Right cardiac atrium (tissue), 5 donors: ENCODE data around the gene CD3G. TPM values are rescaled to one million over a fixed set of nuclear protein-coding genes. Genes with fewer than 3 reads are reported as not detected.

ENCODE experiments used
- polyA plus RNA-seq: library from polyadenylated mRNA; stranded (reverse); fragments of 200-250 nt; gene quantifications from one replicate; pipeline ENCODE4 v1.2.3, GENCODE V29; 2013
- total RNA-seq, 4 donors: library from RNA; stranded (reverse); fragmentation: NEBNext Ultra II Directional; extraction: Animal tissue kit (Norgen Biotek cat#: 25700); gene quantifications; one replicate each; pipeline ENCODE4 v1.2.1, GENCODE V29; 2021
- donor health status: healthy with polysubstance abuse.
- donor health status: DM: no; HTN: yes; CAD: no.
- donor health status: DM: no; HTN: no; CAD: no.
- donor health status: DM: no; HTN: yes; CAD: no; lungs with severe emphysema.
- donor health status: DM: yes; HTN: yes; CAD: no.

CD3G gene
- total and polyA plus RNA-seq, 5 donors: 0.02 to 1.2 (median 0.33) TPM

Other genes with a start within 250 kb of the CD3G start
- 1 to 10 TPM; 2.6 to 7.3 (median 6.0) TPM for gene SCN4B, start 191.5 kb upstream of the CD3G start, total RNA-seq
- 9.0 TPM for gene SCN4B, start 191.5 kb upstream of the CD3G start, polyA plus RNA-seq
- gene SCN2B, start 167.7 kb upstream of the CD3G start, total RNA-seq: 10 to 100 TPM in 1 of 4 donors, 1 to 10 TPM in 3; 2.1 to 11.7 (median 5.5) TPM
- gene SCN2B, start 167.7 kb upstream of the CD3G start, polyA plus RNA-seq: 4.1 TPM
- 1 to 10 TPM; 2.3 to 8.0 (median 4.0) TPM for gene JAML, start 119.3 kb upstream of the CD3G start, total RNA-seq
- gene JAML, start 119.3 kb upstream of the CD3G start, polyA plus RNA-seq: 2.0 TPM
- gene MPZL3, start 92.0 kb upstream of the CD3G start, total RNA-seq: 1 to 10 TPM; 1.3 to 1.7 (median 1.5) TPM
- 0.77 TPM for gene MPZL3, start 92.0 kb upstream of the CD3G start, polyA plus RNA-seq
- gene MPZL2, start 80.0 kb upstream of the CD3G start, total RNA-seq: 10 to 100 TPM in 1 of 4 donors, 1 to 10 TPM in 3; 8.1 to 18.7 (median 9.0) TPM
- gene MPZL2, start 80.0 kb upstream of the CD3G start, polyA plus RNA-seq: 6.4 TPM
- gene CD3E, start 39.6 kb upstream of the CD3G start, total RNA-seq: 1 to 10 TPM in 2 of 4 donors, under 1 TPM in 2; 0.59 to 2.2 (median 1.0) TPM
- gene CD3E, start 39.6 kb upstream of the CD3G start, polyA plus RNA-seq: 0.50 TPM
- 1 to 10 TPM in 2 of 4 donors, under 1 TPM in 2; 0.29 to 1.9 (median 0.86) TPM for gene CD3D, start 1.6 kb upstream of the CD3G start, total RNA-seq
- gene CD3D, start 1.6 kb upstream of the CD3G start, polyA plus RNA-seq: 0.27 TPM
- gene UBE4A, start 15.3 kb downstream of the CD3G start, total RNA-seq: 10 to 100 TPM; 40.7 to 45.8 (median 43.6) TPM
- gene UBE4A, start 15.3 kb downstream of the CD3G start, polyA plus RNA-seq: 15.9 TPM
- 100 to 1,000 TPM; 500 to 709 (median 601) TPM for gene ATP5MG, start 57.3 kb downstream of the CD3G start, total RNA-seq
- 666 TPM for gene ATP5MG, start 57.3 kb downstream of the CD3G start, polyA plus RNA-seq
- gene KMT2A, start 92.1 kb downstream of the CD3G start, total RNA-seq: 10 to 100 TPM; 26.9 to 32.7 (median 27.7) TPM
- gene KMT2A, start 92.1 kb downstream of the CD3G start, polyA plus RNA-seq: 9.1 TPM
- gene TTC36, start 183.1 kb downstream of the CD3G start, total RNA-seq: under 1 TPM in 3 of 4 donors, not detected in 1; 0.31 to 0.63 (median 0.56) TPM
- gene TTC36, start 183.1 kb downstream of the CD3G start, polyA plus RNA-seq: 0.61 TPM
- 10 to 100 TPM; 11.6 to 16.1 (median 14.7) TPM for gene TMEM25, start 186.8 kb downstream of the CD3G start, total RNA-seq
- gene TMEM25, start 186.8 kb downstream of the CD3G start, polyA plus RNA-seq: 8.7 TPM
- gene IFT46, start 221.6 kb downstream of the CD3G start, total RNA-seq: 10 to 100 TPM; 15.2 to 27.4 (median 20.1) TPM
- gene IFT46, start 221.6 kb downstream of the CD3G start, polyA plus RNA-seq: 21.6 TPM
- 100 to 1,000 TPM in 2 of 4 donors, 10 to 100 TPM in 2; 90.3 to 138 (median 101) TPM for gene ARCN1, start 228.1 kb downstream of the CD3G start, total RNA-seq
- 69.1 TPM for gene ARCN1, start 228.1 kb downstream of the CD3G start, polyA plus RNA-seq